Endothelial cell of umbilical vein (primary cell): ENCODE measurements around the gene PKMYT1. TPM values are rescaled to one million over a fixed set of nuclear protein-coding genes. Genes with fewer than 3 reads are reported as not detected.

Experiments used
- BruUV-seq: library from RNA; stranded (reverse); fragments of 400-500 nt; replicated peaks from 2 replicates; lab custom pipeline; 2021; lab: Mats Ljungman, UMichigan
- CTCF ChIA-PET: fragments of 300-600, 350-600 bp; sonication (Branson Sonifier 250); formaldehyde crosslinking; loops from one replicate; lab custom pipeline; 2021; ENCODE audit warnings: antibody characterized with exemption, inconsistent platforms; lab: Charles Lee
- POLR2A ChIA-PET: fragments of 300-600, 350-600 bp; sonication (Branson Sonifier 250); formaldehyde crosslinking; loops from one replicate; lab custom pipeline; 2021; ENCODE audit warnings: antibody characterized with exemption, inconsistent platforms; lab: Charles Lee
- DNase-seq: peaks from one replicate; pipeline ENCODE4 v3.0.0-alpha.2; 2011; ENCODE audit warnings: low read depth, low spot score
- FAIRE-seq: peaks from 2 replicates; lab custom pipeline; 2011; peaks lifted over from hg19 to GRCh38; lab: Jason Lieb, UNC
- H2AFZ ChIP-seq: 2 replicates; pipeline ENCODE4 v1.6.0; 2012; ENCODE audit warnings: low read depth, low read length, control low read depth, inconsistent platforms
- H3K27ac ChIP-seq: 2 replicates; pipeline ENCODE4 v1.5.1; 2011; ENCODE audit warnings: low read depth, mild to moderate bottlenecking, control low read depth, low read length, moderate library complexity; ENCODE audit not compliant: insufficient read depth
- H3K27me3 ChIP-seq, 2 experiments: 2 replicates each; pipeline versions ENCODE4 v1.6.0 to v1.6.1; 2011; ENCODE audit warnings: low read length in 2 of 2, mixed read lengths in 1 of 2; ENCODE audit not compliant: control insufficient read depth in 2 of 2, insufficient read depth in 2 of 2
- H3K36me3 ChIP-seq, 2 experiments: 2 replicates in 1 of 2; 3 replicates in 1 of 2; pipeline ENCODE4 v1.5.1; 2011; ENCODE audit warnings: low read length in 2 of 2, mild to moderate bottlenecking in 1 of 2, moderate library complexity in 1 of 2; ENCODE audit not compliant: control insufficient read depth in 2 of 2, insufficient read depth in 2 of 2; ENCODE audit errors: extremely low read depth in 1 of 2
- H3K4me1 ChIP-seq: 3 replicates; pipeline ENCODE4 v1.5.1; 2011; ENCODE audit warnings: mild to moderate bottlenecking, low read length; ENCODE audit not compliant: control insufficient read depth, insufficient read depth; ENCODE audit errors: extremely low read depth
- H3K4me2 ChIP-seq: 2 replicates; pipeline ENCODE4 v1.6.1; 2011; ENCODE audit warnings: low read length, control low read depth, mixed read lengths; ENCODE audit not compliant: insufficient read depth
- H3K4me3 ChIP-seq, 3 experiments: fragments of 200-600 bp in 1 of 3; sonication (generic), shearing (Covaris generic) in 1 of 3; replicated peaks in 1 of 3; 2 replicates each; pipeline ENCODE4 v1.5.1; 2011 to 2016; ENCODE audit warnings: control low read depth in 3 of 3, low read length in 3 of 3, mild to moderate bottlenecking in 2 of 3, inconsistent platforms in 1 of 3, low read depth in 1 of 3, moderate library complexity in 1 of 3; ENCODE audit not compliant: insufficient read depth in 1 of 3
- H3K79me2 ChIP-seq: 2 replicates; pipeline ENCODE4 v1.6.0; 2012; ENCODE audit warnings: low read length, inconsistent platforms; ENCODE audit not compliant: control insufficient read depth, insufficient read depth
- H3K9ac ChIP-seq: replicated peaks from 2 replicates; pipeline ENCODE3; 2011; ENCODE audit warnings: low read length, control low read depth; ENCODE audit not compliant: insufficient read depth; ENCODE audit errors: extremely low read depth
- H3K9me1 ChIP-seq: replicated peaks from 3 replicates; pipeline ENCODE4 v1.6.0; 2011; ENCODE audit warnings: mild to moderate bottlenecking, low read length; ENCODE audit not compliant: control insufficient read depth, insufficient read depth; ENCODE audit errors: extremely low read depth
- H3K9me3 ChIP-seq: replicated peaks from 2 replicates; pipeline ENCODE4 v1.5.1; 2012; ENCODE audit warnings: low read length, inconsistent platforms; ENCODE audit not compliant: control insufficient read depth, insufficient read depth
- H4K20me1 ChIP-seq: replicated peaks from 2 replicates; pipeline ENCODE3; 2011; ENCODE audit warnings: mild to moderate bottlenecking, low read length; ENCODE audit not compliant: control insufficient read depth, insufficient read depth; ENCODE audit errors: extremely low read depth
- EZH2 ChIP-seq: IDR thresholded peaks from 2 replicates; pipeline ENCODE4 v1.6.1; 2012; ENCODE audit warnings: borderline replicate concordance, low read depth, mild to moderate bottlenecking, moderate library complexity, low read length, inconsistent platforms; ENCODE audit not compliant: severe bottlenecking
- FOS ChIP-seq: IDR thresholded peaks from 2 replicates; pipeline ENCODE4 v1.6.1; 2011; ENCODE audit warnings: mild to moderate bottlenecking, low read length, moderate library complexity, borderline replicate concordance; ENCODE audit not compliant: insufficient read depth
- GATA2 ChIP-seq: IDR thresholded peaks from 2 replicates; pipeline ENCODE4 v1.7.0; 2011; ENCODE audit warnings: low read depth, mild to moderate bottlenecking, moderate library complexity, mixed read lengths, low read length; ENCODE audit not compliant: insufficient read length, insufficient read depth
- JUN ChIP-seq: IDR thresholded peaks from 2 replicates; pipeline ENCODE4 v1.6.1; 2011; ENCODE audit warnings: borderline replicate concordance, low read depth; ENCODE audit not compliant: insufficient read length, insufficient read depth
- MYC ChIP-seq: IDR thresholded peaks from one replicate; pipeline ENCODE4 v1.6.1; 2011; ENCODE audit warnings: mild to moderate bottlenecking, low read depth, low read length
- POLR2A ChIP-seq: IDR thresholded peaks from 2 replicates; pipeline ENCODE4 v1.6.1; 2012; ENCODE audit warnings: low read depth, mild to moderate bottlenecking, control low read depth, low read length
- POLR2AphosphoS5 ChIP-seq: IDR thresholded peaks from 2 replicates; pipeline ENCODE4 v1.6.1; 2012; ENCODE audit warnings: low read depth, mild to moderate bottlenecking, control low read depth, low read length, moderate library complexity; ENCODE audit not compliant: insufficient read depth
- dilution Hi-C: fragments of 300-500 bp; cut with MboI; formaldehyde crosslinking; loops from one replicate; pipeline ENCODE4 v1.15.0; 2019; ENCODE audit warnings: low sequenced_read_pairs; ENCODE audit not compliant: extremely low pct_ligation_motif_present
- intact Hi-C: fragments of 100-400 bp; cut with micrococcal nuclease; formaldehyde crosslinking; loops from one replicate; pipeline ENCODE4 v1.10.0; 2022
- polyA plus RNA-seq, 4 experiments: library from polyadenylated mRNA; depleted of rRNA in 3 of 4; stranded (reverse) in 3 of 4; unstranded in 1 of 4; fragments of >200 nt; gene quantifications; 2 replicates each; pipeline versions ENCODE4 v1.2.1 to v1.2.3, GENCODE V29; 2011 to 2012; ENCODE audit warnings: missing spikeins in 1 of 4
- total RNA-seq: library from RNA; stranded (reverse); gene quantifications from 2 replicates; pipeline ENCODE4 v1.2.3, GENCODE V29; 2021
- TF ChIP-seq, protein P1 (sequence below), 2 donors: IDR thresholded peaks; 1 replicate in 1 of 2; 2 replicates in 1 of 2; pipeline ENCODE4 v1.5.1; 2011; ENCODE audit warnings: low read length in 2 of 2, mild to moderate bottlenecking in 2 of 2, moderate library complexity in 2 of 2, control low read depth in 1 of 2, inconsistent platforms in 1 of 2, low read depth in 1 of 2; ENCODE audit not compliant: insufficient read depth in 1 of 2; ENCODE audit errors: extremely low read depth in 1 of 2
- TF ChIP-seq, protein P2 (sequence below): IDR thresholded peaks from 2 replicates; pipeline ENCODE4 v1.6.1; 2011; ENCODE audit not compliant: insufficient read depth, insufficient read length

Gene PKMYT1
- total and polyA plus RNA-seq, 2 donors (not counting 3 experiments of a cell fraction or from before 2014, with no cell fraction given): 26.1 to 48.5 TPM

DNA sequence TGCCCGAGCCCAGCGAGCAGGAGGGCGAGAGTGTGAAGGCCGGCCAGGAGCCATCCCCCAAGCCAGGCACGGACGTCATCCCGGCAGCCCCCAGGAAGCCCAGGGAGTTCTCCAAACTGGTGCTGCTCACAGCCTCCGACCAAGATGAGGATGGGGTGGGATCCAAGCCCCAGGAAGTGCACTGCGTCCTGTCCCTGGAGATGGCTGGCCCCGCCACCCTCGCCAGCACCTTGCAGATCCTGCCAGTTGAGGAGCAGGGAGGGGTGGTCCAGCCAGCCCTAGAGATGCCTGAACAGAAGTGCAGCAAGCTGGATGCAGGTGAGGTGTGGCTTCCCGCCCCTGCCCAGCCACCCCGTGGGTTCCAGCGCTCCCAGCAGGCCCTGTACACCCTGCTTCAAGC, 50.6 kb downstream of the PKMYT1 start:
- DNase-seq: no peak
- Histone ChIP-seq H3K4me2 (no peak overlapping the region), H3K9ac (no peak overlapping the region), H3K79me2 (no peaks in the 10 kb centered on the region), H3K36me3 (peaks cover 2 to 18% of the 10 kb centered on the region in 2 experiments), H3K9me1 (no peaks in the 10 kb centered on the region), H3K27me3 (no peaks in the 10 kb centered on the region), H4K20me1 (no peaks in the 10 kb centered on the region), H3K27ac (no peak overlapping the region), H3K4me1 (peaks cover 2% of the 10 kb centered on the region), H3K4me3 (no peak overlapping the region), H3K9me3 (no peaks in the 10 kb centered on the region), H2AFZ (no peak overlapping the region)
- dilution Hi-C loops: no loop called here
- CTCF ChIA-PET: no interaction called here
- POLR2A ChIA-PET: no interaction called here
- no peak for FAIRE-seq
- TF ChIP-seq, protein P1, sequence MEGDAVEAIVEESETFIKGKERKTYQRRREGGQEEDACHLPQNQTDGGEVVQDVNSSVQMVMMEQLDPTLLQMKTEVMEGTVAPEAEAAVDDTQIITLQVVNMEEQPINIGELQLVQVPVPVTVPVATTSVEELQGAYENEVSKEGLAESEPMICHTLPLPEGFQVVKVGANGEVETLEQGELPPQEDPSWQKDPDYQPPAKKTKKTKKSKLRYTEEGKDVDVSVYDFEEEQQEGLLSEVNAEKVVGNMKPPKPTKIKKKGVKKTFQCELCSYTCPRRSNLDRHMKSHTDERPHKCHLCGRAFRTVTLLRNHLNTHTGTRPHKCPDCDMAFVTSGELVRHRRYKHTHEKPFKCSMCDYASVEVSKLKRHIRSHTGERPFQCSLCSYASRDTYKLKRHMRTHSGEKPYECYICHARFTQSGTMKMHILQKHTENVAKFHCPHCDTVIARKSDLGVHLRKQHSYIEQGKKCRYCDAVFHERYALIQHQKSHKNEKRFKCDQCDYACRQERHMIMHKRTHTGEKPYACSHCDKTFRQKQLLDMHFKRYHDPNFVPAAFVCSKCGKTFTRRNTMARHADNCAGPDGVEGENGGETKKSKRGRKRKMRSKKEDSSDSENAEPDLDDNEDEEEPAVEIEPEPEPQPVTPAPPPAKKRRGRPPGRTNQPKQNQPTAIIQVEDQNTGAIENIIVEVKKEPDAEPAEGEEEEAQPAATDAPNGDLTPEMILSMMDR (IDR thresholded peaks at IDR 0.05; ENCODE audit: extremely low read depth in 1 of 2, insufficient read depth in 1 of 2, low read depth in 1 of 2, low read length in 2 of 2): no peak
- TF ChIP-seq POLR2AphosphoS5 (no peak), FOS (no peak), JUN (no peak), GATA2 (no peak), MYC (no peak), POLR2A (no peak), EZH2 (no peak)
- TF ChIP-seq, protein P2, sequence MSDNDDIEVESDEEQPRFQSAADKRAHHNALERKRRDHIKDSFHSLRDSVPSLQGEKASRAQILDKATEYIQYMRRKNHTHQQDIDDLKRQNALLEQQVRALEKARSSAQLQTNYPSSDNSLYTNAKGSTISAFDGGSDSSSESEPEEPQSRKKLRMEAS: no peak
- intact Hi-C loops: no loop called here
- BruUV-seq: no TSS peak
